PC-3 (cell line): ENCODE data around the gene PRPF40B. TPM values are rescaled to one million over a fixed set of nuclear protein-coding genes. Genes with fewer than 3 reads are reported as not detected.
A peak's percentile ranks its signal among the peaks of the same experiment; 100 is the strongest.

Source experiments
- ATAC-seq: fragments of 200-7000 bp; cut with Tn5 transposase; 2 replicates; pipeline ENCODE4 v1.9.1; 2020; ENCODE audit warnings: mild to moderate bottlenecking, moderate library complexity
- BruUV-seq: library from RNA; stranded (reverse); fragments of 400-500 nt; replicated peaks from 2 replicates; lab custom pipeline; 2021; lab: Mats Ljungman, UMichigan
- CTCF ChIA-PET: fragments of 300-600 bp; sonication (Branson Sonifier 250); formaldehyde crosslinking; loops from one replicate; lab custom pipeline; 2022; ENCODE audit warnings: antibody characterized with exemption; lab: Charles Lee
- POLR2A ChIA-PET: fragments of 300-600 bp; sonication (Branson Sonifier 250); formaldehyde crosslinking; loops from one replicate; lab custom pipeline; 2022; ENCODE audit warnings: antibody characterized with exemption; ENCODE audit not compliant: unreplicated experiment; lab: Charles Lee
- DNase-seq: peaks from one replicate; pipeline ENCODE4 v3.0.0-alpha.2; 2015
- H2AFZ ChIP-seq: fragments of 300-600 bp; sonication (generic); 2 replicates; pipeline ENCODE4 v1.6.0; 2016; ENCODE audit warnings: antibody characterized with exemption, low read length
- H3F3A ChIP-seq: fragments of 300-600 bp; sonication (generic); one replicate; pipeline ENCODE4 v1.6.0; 2017; ENCODE audit warnings: antibody characterized with exemption, low read length, control low read depth, mild to moderate bottlenecking; ENCODE audit not compliant: unreplicated experiment
- H3K27ac ChIP-seq: fragments of 300-600 bp; sonication (generic); 2 replicates; pipeline ENCODE4 v1.5.1; 2016; ENCODE audit warnings: mild to moderate bottlenecking, low read length
- H3K27me3 ChIP-seq: fragments of 300-600 bp; sonication (generic); 2 replicates; pipeline ENCODE4 v1.6.1; 2016; ENCODE audit warnings: low read length, mixed read lengths
- H3K36me3 ChIP-seq: fragments of 300-600 bp; sonication (generic); 2 replicates; pipeline ENCODE4 v1.6.1; 2016; ENCODE audit warnings: low read depth, mixed run types, low read length, mixed read lengths
- H3K4me1 ChIP-seq: fragments of 300-600 bp; sonication (generic); 2 replicates; pipeline ENCODE4 v1.5.1; 2016; ENCODE audit warnings: low read length; ENCODE audit not compliant: insufficient read depth
- H3K4me2 ChIP-seq: fragments of 300-600 bp; sonication (generic); 2 replicates; pipeline ENCODE4 v1.6.0; 2016; ENCODE audit warnings: low read length
- H3K4me3 ChIP-seq: fragments of 300-600 bp; sonication (generic); 2 replicates; pipeline ENCODE4 v1.5.1; 2016; ENCODE audit warnings: mild to moderate bottlenecking, low read length, mixed read lengths
- H3K79me2 ChIP-seq: fragments of 300-600 bp; sonication (generic); 2 replicates; pipeline ENCODE4 v1.6.1; 2017; ENCODE audit warnings: low read length, mixed read lengths
- H3K9ac ChIP-seq: fragments of 300-600 bp; sonication (generic); 2 replicates; pipeline ENCODE4 v1.6.0; 2016; ENCODE audit warnings: mild to moderate bottlenecking, low read length
- H3K9me2 ChIP-seq: fragments of 300-600 bp; sonication (generic); replicated peaks from 2 replicates; pipeline ENCODE4 v1.6.1; 2016; ENCODE audit warnings: mixed run types, low read length, mixed read lengths
- H3K9me3 ChIP-seq: fragments of 300-600 bp; sonication (generic); 2 replicates; pipeline ENCODE4 v1.6.1; 2016; ENCODE audit warnings: low read length, mixed read lengths
- H4K20me1 ChIP-seq: fragments of 300-600 bp; sonication (generic); 2 replicates; pipeline ENCODE4 v1.6.1; 2016; ENCODE audit warnings: low read length, mixed read lengths
- EZH2 ChIP-seq: fragments of 300-600 bp; sonication (generic); IDR thresholded peaks from one replicate; pipeline ENCODE4 v1.6.1; 2017; ENCODE audit warnings: antibody characterized with exemption, mild to moderate bottlenecking, low read length; ENCODE audit not compliant: unreplicated experiment
- EZH2phosphoT487 ChIP-seq: fragments of 300-600 bp; sonication (generic); IDR thresholded peaks from 2 replicates; pipeline ENCODE4 v1.6.1; 2018; ENCODE audit warnings: mild to moderate bottlenecking, antibody characterized with exemption, low read length, borderline replicate concordance
- intact Hi-C: fragments of 100-400 bp; cut with micrococcal nuclease; formaldehyde crosslinking; loops from 2 replicates; pipeline ENCODE4 v1.9.0; 2023
- total RNA-seq: library from RNA; depleted of rRNA; stranded (reverse); fragments of >200 nt; gene quantifications from 2 replicates; pipeline ENCODE4 v1.2.3, GENCODE V29; 2014
- TF ChIP-seq, protein P1 (sequence below): fragments of 300-600 bp; sonication (generic); conservative IDR thresholded peaks from 2 replicates; pipeline ENCODE4 v1.5.1; 2017; ENCODE audit warnings: antibody characterized with exemption, low read depth, mild to moderate bottlenecking, low read length

Gene PRPF40B
- total RNA-seq, 1 experiment from 2014 or later, result 17.7 TPM

DNA sequence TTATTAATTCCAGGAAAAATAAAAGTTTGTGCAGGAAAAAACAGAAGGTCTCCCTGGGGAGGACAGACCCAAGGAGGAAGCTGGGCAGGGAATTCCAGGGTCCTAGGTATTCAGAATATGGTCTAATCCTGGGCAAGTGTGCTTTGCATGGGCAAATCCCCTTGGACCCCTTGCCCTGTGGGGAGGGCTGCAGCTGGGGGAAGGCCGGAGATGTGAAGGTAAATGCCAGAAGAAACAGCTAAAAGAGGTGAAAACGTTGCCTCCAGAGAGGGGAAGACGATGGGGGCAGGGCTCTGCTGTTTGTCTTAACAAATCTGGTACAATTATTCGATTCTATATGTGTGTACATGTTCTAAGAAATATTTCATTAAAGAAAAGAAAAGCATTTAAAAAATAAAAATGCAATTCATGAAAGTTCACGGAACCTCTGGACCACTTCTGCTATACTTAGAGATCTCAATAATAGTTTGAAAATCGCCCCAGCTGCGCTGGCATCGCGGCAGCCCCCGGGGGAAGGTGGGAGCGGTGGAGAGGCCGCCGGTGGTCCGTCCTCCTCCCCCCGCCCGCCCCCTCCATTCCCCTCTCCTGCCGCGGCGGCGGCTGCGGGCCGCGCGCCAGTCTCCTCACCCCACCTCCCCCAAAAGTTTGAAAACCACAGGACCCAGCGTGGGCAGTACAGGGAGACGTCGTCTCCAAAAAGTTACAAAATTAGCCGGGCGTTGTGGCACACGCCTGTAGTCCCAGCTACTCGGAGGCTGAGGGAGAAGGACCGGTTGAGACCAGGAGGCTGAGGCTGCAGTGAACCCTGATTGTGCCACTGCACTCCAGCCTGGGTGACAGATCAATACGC, 1.5 kb upstream of the PRPF40B start:
- Histone ChIP-seq H4K20me1 (no peaks in the 10 kb centered on the region), H3K4me1 (peaks cover 45% of the 10 kb centered on the region), H3K9me3 (no peaks in the 10 kb centered on the region), H3F3A (peaks cover 6% of the 10 kb centered on the region), H3K27me3 (no peaks in the 10 kb centered on the region), H2AFZ (peak overlapping the region; percentile 84), H3K4me3 (peak overlapping the region; percentile 75), H3K36me3 (no peaks in the 10 kb centered on the region), H3K79me2 (no peaks in the 10 kb centered on the region), H3K27ac (peak overlapping the region; percentile 45), H3K9ac (peak overlapping the region; percentile 75; the same call in 1 of the 2 replicates), H3K4me2 (peak overlapping the region; percentile 99), H3K9me2 (no peaks in the 10 kb centered on the region)
- no TSS peak for BruUV-seq
- DNase-seq (no peak), ATAC-seq (no peak)
- intact Hi-C loops, result no loop called here
- TF ChIP-seq EZH2, result no peak
- TF ChIP-seq, protein P1, sequence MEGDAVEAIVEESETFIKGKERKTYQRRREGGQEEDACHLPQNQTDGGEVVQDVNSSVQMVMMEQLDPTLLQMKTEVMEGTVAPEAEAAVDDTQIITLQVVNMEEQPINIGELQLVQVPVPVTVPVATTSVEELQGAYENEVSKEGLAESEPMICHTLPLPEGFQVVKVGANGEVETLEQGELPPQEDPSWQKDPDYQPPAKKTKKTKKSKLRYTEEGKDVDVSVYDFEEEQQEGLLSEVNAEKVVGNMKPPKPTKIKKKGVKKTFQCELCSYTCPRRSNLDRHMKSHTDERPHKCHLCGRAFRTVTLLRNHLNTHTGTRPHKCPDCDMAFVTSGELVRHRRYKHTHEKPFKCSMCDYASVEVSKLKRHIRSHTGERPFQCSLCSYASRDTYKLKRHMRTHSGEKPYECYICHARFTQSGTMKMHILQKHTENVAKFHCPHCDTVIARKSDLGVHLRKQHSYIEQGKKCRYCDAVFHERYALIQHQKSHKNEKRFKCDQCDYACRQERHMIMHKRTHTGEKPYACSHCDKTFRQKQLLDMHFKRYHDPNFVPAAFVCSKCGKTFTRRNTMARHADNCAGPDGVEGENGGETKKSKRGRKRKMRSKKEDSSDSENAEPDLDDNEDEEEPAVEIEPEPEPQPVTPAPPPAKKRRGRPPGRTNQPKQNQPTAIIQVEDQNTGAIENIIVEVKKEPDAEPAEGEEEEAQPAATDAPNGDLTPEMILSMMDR, result no peak
- no peak for TF ChIP-seq EZH2phosphoT487
- CTCF ChIA-PET, result no interaction called here
- POLR2A ChIA-PET, result no interaction called here

DNA sequence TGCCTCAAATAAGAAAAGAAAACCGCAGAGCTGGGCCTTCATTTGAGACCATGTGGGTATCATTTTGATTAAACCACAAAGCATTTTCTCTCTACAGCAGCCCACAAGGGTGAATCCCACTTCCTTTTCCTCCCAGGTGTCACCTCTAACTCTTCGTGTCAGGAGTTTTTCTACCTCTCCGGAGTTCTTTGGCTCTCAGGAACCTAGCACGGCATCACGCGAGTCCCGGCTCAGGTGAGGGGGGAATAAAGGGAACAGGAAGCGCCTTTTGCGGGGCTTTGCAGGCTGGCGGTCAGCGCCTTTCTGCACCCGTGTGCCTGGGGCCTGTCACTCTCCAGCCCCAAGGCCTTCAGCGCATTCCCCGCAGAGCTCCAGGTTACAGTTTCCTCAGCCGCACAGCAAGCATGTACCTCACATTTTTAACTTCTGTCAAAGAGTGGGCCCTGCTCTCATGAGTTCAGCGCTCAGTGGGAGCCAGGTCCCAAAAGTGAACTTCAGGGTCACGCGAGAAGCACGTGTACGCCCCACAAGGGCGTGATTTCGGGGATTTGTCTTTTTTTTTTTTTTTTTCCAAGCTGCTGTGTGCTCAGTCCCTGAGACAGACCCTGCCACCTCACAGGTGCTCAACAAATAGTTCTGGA, 740 bp upstream of the PRPF40B start:
- ChIA-PET POLR2A (no interaction called here), CTCF (interaction anchor here (0.6 to 0.7 kb wide), 4 partner anchors 153 to 345 kb away, joined by 3 to 7 read pairs (median 5); no protein-coding TSS in a partner anchor)
- Histone ChIP-seq H3F3A (peaks cover 6% of the 10 kb centered on the region), H3K9ac (peak overlapping the region; percentile 75), H3K9me2 (no peaks in the 10 kb centered on the region), H3K9me3 (no peaks in the 10 kb centered on the region), H3K36me3 (no peaks in the 10 kb centered on the region), H3K79me2 (no peaks in the 10 kb centered on the region), H3K27ac (peak overlapping the region; percentile 45), H3K4me1 (peaks cover 52% of the 10 kb centered on the region), H4K20me1 (no peaks in the 10 kb centered on the region), H3K4me3 (peak overlapping the region; percentile 75), H2AFZ (peak overlapping the region; percentile 84), H3K4me2 (peak overlapping the region; percentile 99), H3K27me3 (no peaks in the 10 kb centered on the region)
- TF ChIP-seq EZH2 (no peak), EZH2phosphoT487 (no peak)
- TF ChIP-seq, protein P1, result no peak
- TSS peak; percentile 98 for BruUV-seq
- no peak for DNase-seq
- ATAC-seq, result peak; percentile 21
- intact Hi-C loops, result no loop called here
